Cardiac muscle cell (in vitro differentiated cells and primary cell): ENCODE measurements around the gene DGKB. TPM values are rescaled to one million over a fixed set of nuclear protein-coding genes. Genes with fewer than 3 reads are reported as not detected.

Experiments
- DNase-seq, 2 donors: peaks; one replicate each; pipeline versions ENCODE4 v3.0.0 to v3.0.0-alpha.2; 2010 to 2017; ENCODE audit warnings: low read depth in 1 of 2, low spot score in 1 of 2
- H3K27ac ChIP-seq: fragments of 200-600 bp; sonication (generic); 2 replicates; pipeline ENCODE4 v1.5.1; 2016
- H3K27me3 ChIP-seq: fragments of 200-600 bp; sonication (generic); 2 replicates; pipeline ENCODE4 v1.6.0; 2016; ENCODE audit warnings: control low read depth
- H3K36me3 ChIP-seq: fragments of 200-600 bp; sonication (generic); 2 replicates; pipeline ENCODE4 v1.5.1; 2016; ENCODE audit warnings: control low read depth
- H3K4me1 ChIP-seq: fragments of 200-600 bp; sonication (generic); 2 replicates; pipeline ENCODE4 v1.8.1; 2017; ENCODE audit warnings: low read depth, mild to moderate bottlenecking, mixed run types
- H3K4me3 ChIP-seq: fragments of 200-600 bp; sonication (generic); 2 replicates; pipeline ENCODE4 v1.5.1; 2016; ENCODE audit warnings: mild to moderate bottlenecking
- H3K9me3 ChIP-seq: fragments of 200-600 bp; sonication (generic); 2 replicates; pipeline ENCODE4 v1.5.1; 2017; ENCODE audit warnings: low read depth, mild to moderate bottlenecking, control low read depth
- CTCF ChIP-seq: IDR thresholded peaks from 2 replicates; pipeline ENCODE4 v1.5.1; 2012; ENCODE audit warnings: low read depth, mild to moderate bottlenecking, low read length
- polyA plus RNA-seq: library from polyadenylated mRNA; unstranded; fragments of >200 nt; fragmentation: Nextera tagmentation; extraction: Ambion mirVana; gene quantifications from 2 replicates; pipeline ENCODE4 v1.2.1, GENCODE V29; 2016
- total RNA-seq: library from RNA; depleted of rRNA; stranded (reverse); fragments of >200 nt; gene quantifications from 2 replicates; pipeline ENCODE4 v1.2.3, GENCODE V29; 2016

DGKB gene
- total and polyA plus RNA-seq, 2 experiments from 2014 or later: 0.07 to 0.86 TPM

GRCh38 chr7:14583518-14583917 lies 319.0 kb downstream of the DGKB start:
- H3K4me1 ChIP-seq: peaks cover 4% of the 10 kb centered on the region
- no peaks in the 10 kb centered on the region for H3K9me3 ChIP-seq
- H3K36me3 ChIP-seq: no peaks in the 10 kb centered on the region
- DNase-seq: no peak
- no peak overlapping the region for H3K27ac ChIP-seq
- TF ChIP-seq CTCF: no peak
- H3K27me3 ChIP-seq: no peaks in the 10 kb centered on the region
- no peak overlapping the region for H3K4me3 ChIP-seq

- H3K27ac ChIP-seq: no peak overlapping the region
- H3K9me3 ChIP-seq: no peaks in the 10 kb centered on the region
- no peak for DNase-seq
- H3K4me1 ChIP-seq: peaks cover 4% of the 10 kb centered on the region
- no peak overlapping the region for H3K4me3 ChIP-seq
- H3K27me3 ChIP-seq: no peaks in the 10 kb centered on the region
- H3K36me3 ChIP-seq: no peaks in the 10 kb centered on the region
- no peak for TF ChIP-seq CTCF
Observed at GRCh38 chr7:14582010-14582409, 320.5 kb downstream of the DGKB start.

GRCh38 chr7:14579971-14580370 lies 322.6 kb downstream of the DGKB start:
- no peaks in the 10 kb centered on the region for H3K9me3 ChIP-seq
- peaks cover 4% of the 10 kb centered on the region for H3K4me1 ChIP-seq
- DNase-seq: no peak
- H3K4me3 ChIP-seq: no peak overlapping the region
- TF ChIP-seq CTCF: no peak
- no peak overlapping the region for H3K27ac ChIP-seq
- H3K36me3 ChIP-seq: no peaks in the 10 kb centered on the region
- no peaks in the 10 kb centered on the region for H3K27me3 ChIP-seq

GRCh38 chr7:14576578-14576977 lies 326.0 kb downstream of the DGKB start:
- Histone ChIP-seq H3K36me3 (no peaks in the 10 kb centered on the region), H3K4me3 (no peak overlapping the region), H3K27me3 (no peaks in the 10 kb centered on the region), H3K27ac (no peak overlapping the region), H3K4me1 (peaks cover 4% of the 10 kb centered on the region), H3K9me3 (no peaks in the 10 kb centered on the region)
- TF ChIP-seq CTCF: no peak
- DNase-seq: no peak

- no peaks in the 10 kb centered on the region for H3K27me3 ChIP-seq
- H3K27ac ChIP-seq: no peak overlapping the region
- H3K4me3 ChIP-seq: no peak overlapping the region
- DNase-seq: no peak
- H3K4me1 ChIP-seq: no peaks in the 10 kb centered on the region
- H3K9me3 ChIP-seq: no peaks in the 10 kb centered on the region
- no peaks in the 10 kb centered on the region for H3K36me3 ChIP-seq
- no peak for TF ChIP-seq CTCF
Observed at GRCh38 chr7:14570750-14571607, 331.6 kb downstream of the DGKB start.
